K562 (cell line): ENCODE results near the gene ETV4. TPM values are rescaled to one million over a fixed set of nuclear protein-coding genes. Genes with fewer than 3 reads are reported as not detected.

ENCODE experiments used
- ATF4 ChIP-seq: fragments of 450-650 bp; formaldehyde crosslinking; IDR thresholded peaks from 2 replicates; pipeline ENCODE4 v1.4.0; 2022; ENCODE audit warnings: mild to moderate bottlenecking, moderate library complexity
- CBX5 ChIP-seq: IDR thresholded peaks from 2 replicates; pipeline ENCODE4 v1.6.1; 2014; ENCODE audit warnings: low read depth, borderline replicate concordance
- EZH2 ChIP-seq: IDR thresholded peaks from 2 replicates; pipeline ENCODE4 v1.6.1; 2012; ENCODE audit warnings: low read depth, mild to moderate bottlenecking, inconsistent platforms, low read length, borderline replicate concordance
- GTF2F1 ChIP-seq: IDR thresholded peaks from 2 replicates; pipeline ENCODE4 v1.6.1; 2011; ENCODE audit warnings: low read depth, low read length, improper control_type of control experiment
- HDGF ChIP-seq: fragments of 450-650 bp; IDR thresholded peaks from 2 replicates; pipeline ENCODE4 v1.6.1; 2016
- KHSRP ChIP-seq: fragments of 450-650 bp; IDR thresholded peaks from 2 replicates; pipeline ENCODE4 v1.6.1; 2017
- KLF16 ChIP-seq: IDR thresholded peaks from 2 replicates; pipeline ENCODE4 v1.6.1; 2016; ENCODE audit warnings: antibody characterized with exemption
- NR1H2 ChIP-seq: sonication (generic); formaldehyde crosslinking; IDR thresholded peaks from 2 replicates; pipeline ENCODE4 v1.4.0; 2020; ENCODE audit warnings: mild to moderate bottlenecking, missing genetic modification reagents
- PTTG1 ChIP-seq: fragments of 450-650 bp; IDR thresholded peaks from 2 replicates; pipeline ENCODE4 v1.6.1; 2016; ENCODE audit warnings: low read depth, mild to moderate bottlenecking, missing genetic modification characterization, missing compliant biosample characterization
- REST ChIP-seq, 2 experiments: fragments of 450-650 bp; formaldehyde crosslinking in 1 of 2; IDR thresholded peaks; 2 replicates each; pipeline versions ENCODE4 v1.4.0 to v1.6.1; 2014 to 2020; ENCODE audit warnings: mild to moderate bottlenecking in 2 of 2, borderline replicate concordance in 1 of 2, low read depth in 1 of 2
- SMAD1 ChIP-seq: fragments of 150-350 bp; IDR thresholded peaks from 2 replicates; pipeline ENCODE4 v1.6.1; 2014; ENCODE audit warnings: low read length, low read depth; ENCODE audit not compliant: partially characterized antibody
- TCF7L2 ChIP-seq: fragments of 150-350 bp; IDR thresholded peaks from 2 replicates; pipeline ENCODE4 v1.6.1; 2016; ENCODE audit warnings: low read depth, mild to moderate bottlenecking, low read length, moderate library complexity
- THAP7 ChIP-seq: fragments of 250-450 bp; sonication (Bioruptor Pico); IDR thresholded peaks from 2 replicates; pipeline ENCODE4 v1.5.0; 2021
- TOE1 ChIP-seq, 2 experiments: fragments of 450-650 bp in 1 of 2; sonication (generic) in 1 of 2; formaldehyde crosslinking in 1 of 2; IDR thresholded peaks; 2 replicates each; pipeline versions ENCODE4 v1.7.1 to v1.8.0; 2016 to 2022; ENCODE audit warnings: borderline replicate concordance in 2 of 2, mild to moderate bottlenecking in 2 of 2, antibody characterized with exemption in 1 of 2, inconsistent platforms in 1 of 2, low read depth in 1 of 2, missing genetic modification reagents in 1 of 2, moderate library complexity in 1 of 2
- ZNF699 ChIP-seq: fragments of 250-450 bp; sonication (Bioruptor Pico); IDR thresholded peaks from 2 replicates; pipeline ENCODE4 v1.8.0; 2021; ENCODE audit warnings: mild to moderate bottlenecking, moderate library complexity; ENCODE audit not compliant: insufficient replicate concordance
- polyA plus RNA-seq, 8 experiments: library from polyadenylated mRNA; depleted of rRNA in 4 of 8; stranded (reverse) in 5 of 8; unstranded in 3 of 8; fragments of >200 nt; fragmentation: Nextera tagmentation in 2 of 8; fragmentation: Illumina TruSeq in 1 of 8; extraction: Ambion mirVana in 2 of 8; extraction: Trizol in 1 of 8; gene quantifications; 2 replicates each; pipeline versions ENCODE4 v1.2.1 to v1.2.3, GENCODE V29; 2011 to 2014; ENCODE audit warnings: inconsistent platforms in 1 of 8, missing spikeins in 1 of 8
- total RNA-seq, 7 experiments: library from RNA; depleted of rRNA in 6 of 7; stranded (reverse); fragments of >200 nt in 6 of 7; fragmentation: Illumina TruSeq in 2 of 7; extraction: Trizol in 2 of 7; gene quantifications; 2 replicates each; pipeline versions ENCODE4 v1.2.1 to v1.2.3, GENCODE V29; 2011 to 2021; ENCODE audit warnings: low replicate concordance in 1 of 7
- TF ChIP-seq, protein P1 (sequence below): fragments of 450-650 bp; IDR thresholded peaks from 2 replicates; pipeline ENCODE4 v1.6.1; 2016; ENCODE audit warnings: mild to moderate bottlenecking

ETV4 gene
- total and polyA plus RNA-seq, 9 of the 15 experiments (the other 6 are each of a cell fraction or from before 2014, with no cell fraction given): 5.5 to 66.3 (median 28.2) TPM

DNA sequence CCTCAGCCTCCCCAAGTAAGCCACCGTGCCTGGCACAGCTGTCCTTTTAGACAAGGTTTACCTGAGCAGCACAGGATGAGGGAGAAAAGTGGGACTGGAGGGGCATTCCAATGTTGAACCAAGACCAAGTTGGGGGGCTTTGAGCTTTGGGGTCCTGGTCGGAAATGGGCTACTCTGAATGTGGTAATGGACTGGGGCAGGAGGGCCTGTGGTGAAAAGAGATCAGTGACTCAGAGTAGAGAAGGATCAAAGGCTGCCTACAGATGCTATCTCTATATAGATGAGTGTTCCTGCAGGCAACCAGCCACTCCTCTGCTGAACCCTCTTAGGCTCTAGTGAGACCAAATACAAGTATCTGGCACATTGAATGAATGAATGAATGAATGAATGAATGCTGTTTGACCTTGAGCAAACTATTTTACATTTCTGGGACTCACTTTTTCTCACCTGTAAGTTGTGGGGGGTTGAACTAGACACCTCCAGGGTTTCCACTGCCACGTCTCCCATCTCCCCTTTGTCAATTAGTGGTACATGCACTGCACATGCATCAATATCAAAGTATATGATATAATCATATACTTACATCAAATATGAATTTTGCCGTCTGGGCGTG, 26.3 kb upstream of the ETV4 start (continued):
- TF ChIP-seq TOE1 (IDR thresholded peaks at IDR 0.05; ENCODE audit: borderline replicate concordance) (no peak), TOE1 (CRISPR knock-in tag; IDR thresholded peaks at IDR 0.05; ENCODE audit: borderline replicate concordance, low read depth) (no peak), THAP7 (CRISPR knock-in tag) (no peak), NR1H2 (CRISPR knock-in tag) (no peak), ATF4 (CRISPR knock-in tag) (no peak), ZNF699 (CRISPR knock-in tag) (no peak), KHSRP (no peak), REST (IDR thresholded peaks at IDR 0.05; ENCODE audit: borderline replicate concordance) (no peak), REST (CRISPR knock-in tag; IDR thresholded peaks at IDR 0.05; ENCODE audit: low read depth) (no peak), HDGF (no peak), CBX5 (no peak), PTTG1 (tag) (no peak), TCF7L2 (peak; percentile 78), KLF16 (no peak), GTF2F1 (no peak), EZH2 (no peak), SMAD1 (no peak)
- TF ChIP-seq, protein P1, sequence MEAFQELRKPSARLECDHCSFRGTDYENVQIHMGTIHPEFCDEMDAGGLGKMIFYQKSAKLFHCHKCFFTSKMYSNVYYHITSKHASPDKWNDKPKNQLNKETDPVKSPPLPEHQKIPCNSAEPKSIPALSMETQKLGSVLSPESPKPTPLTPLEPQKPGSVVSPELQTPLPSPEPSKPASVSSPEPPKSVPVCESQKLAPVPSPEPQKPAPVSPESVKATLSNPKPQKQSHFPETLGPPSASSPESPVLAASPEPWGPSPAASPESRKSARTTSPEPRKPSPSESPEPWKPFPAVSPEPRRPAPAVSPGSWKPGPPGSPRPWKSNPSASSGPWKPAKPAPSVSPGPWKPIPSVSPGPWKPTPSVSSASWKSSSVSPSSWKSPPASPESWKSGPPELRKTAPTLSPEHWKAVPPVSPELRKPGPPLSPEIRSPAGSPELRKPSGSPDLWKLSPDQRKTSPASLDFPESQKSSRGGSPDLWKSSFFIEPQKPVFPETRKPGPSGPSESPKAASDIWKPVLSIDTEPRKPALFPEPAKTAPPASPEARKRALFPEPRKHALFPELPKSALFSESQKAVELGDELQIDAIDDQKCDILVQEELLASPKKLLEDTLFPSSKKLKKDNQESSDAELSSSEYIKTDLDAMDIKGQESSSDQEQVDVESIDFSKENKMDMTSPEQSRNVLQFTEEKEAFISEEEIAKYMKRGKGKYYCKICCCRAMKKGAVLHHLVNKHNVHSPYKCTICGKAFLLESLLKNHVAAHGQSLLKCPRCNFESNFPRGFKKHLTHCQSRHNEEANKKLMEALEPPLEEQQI: no peak
